HEK293 (cell line): Measurements from ENCODE around the gene BTBD9.

Experiments used
- CTCF ChIA-PET: fragments of 350-600 bp; formaldehyde crosslinking; extraction: SDS; loops from one replicate; lab custom pipeline; 2021; ENCODE audit warnings: antibody characterized with exemption; lab: Yijun Ruan, JAX
- POLR2A ChIA-PET: fragments of 300-600 bp; formaldehyde crosslinking; extraction: SDS; loops from one replicate; lab custom pipeline; 2020; ENCODE audit warnings: antibody characterized with exemption, inconsistent platforms; lab: Yijun Ruan, JAX
- H3K27ac ChIP-seq: fragments of 200-500 bp; sonication (Bioruptor generic); 2 replicates; pipeline ENCODE4 v1.5.1; 2014; ENCODE audit warnings: low read depth, low read length, control low read depth, inconsistent platforms; ENCODE audit errors: extremely low read depth
- H3K36me3 ChIP-seq, 2 experiments: fragments of 200-500 bp in 1 of 2; sonication (Bioruptor generic) in 1 of 2; 1 replicate in 1 of 2; 2 replicates in 1 of 2; pipeline ENCODE4 v1.5.1; 2014 to 2017; ENCODE audit warnings: inconsistent platforms in 2 of 2, low read length in 2 of 2; ENCODE audit not compliant: control insufficient read depth in 2 of 2, insufficient read depth in 1 of 2
- H3K4me1 ChIP-seq: fragments of 200-500 bp; sonication (Bioruptor generic); 2 replicates; pipeline ENCODE4 v1.5.1; 2014; ENCODE audit warnings: mild to moderate bottlenecking, low read length, inconsistent platforms; ENCODE audit not compliant: control insufficient read depth, insufficient read depth
- H3K4me3 ChIP-seq: 2 replicates; pipeline ENCODE4 v1.5.1; 2011; ENCODE audit warnings: low read depth, mild to moderate bottlenecking, control low read depth, low read length, moderate library complexity
- H3K9me3 ChIP-seq: fragments of 200-500 bp; sonication (Bioruptor generic); 2 replicates; pipeline ENCODE4 v1.5.1; 2014; ENCODE audit warnings: low read depth, low read length, inconsistent platforms; ENCODE audit not compliant: control insufficient read depth, insufficient read depth
- BCL11B ChIP-seq: fragments of 450-650 bp; formaldehyde crosslinking; IDR thresholded peaks from 2 replicates; pipeline ENCODE4 v1.5.1; 2016; ENCODE audit warnings: low read depth, missing biosample characterization, missing genetic modification characterization
- CTCF ChIP-seq: fragments of 450-650 bp; formaldehyde crosslinking; IDR thresholded peaks from 2 replicates; pipeline ENCODE4 v1.5.1; 2016; ENCODE audit warnings: missing biosample characterization, missing genetic modification characterization
- EGR2 ChIP-seq: fragments of 450-650 bp; formaldehyde crosslinking; IDR thresholded peaks from 2 replicates; pipeline ENCODE4 v1.5.1; 2016; ENCODE audit warnings: low read depth, missing biosample characterization, missing genetic modification characterization
- GLI4 ChIP-seq: fragments of 450-650 bp; formaldehyde crosslinking; IDR thresholded peaks from 2 replicates; pipeline ENCODE4 v1.5.1; 2016; ENCODE audit warnings: missing biosample characterization, missing genetic modification characterization
- KLF7 ChIP-seq: fragments of 450-650 bp; formaldehyde crosslinking; IDR thresholded peaks from 2 replicates; pipeline ENCODE4 v1.5.1; 2016; ENCODE audit warnings: missing biosample characterization, missing genetic modification characterization, borderline replicate concordance
- MEIS1 ChIP-seq: sonication (generic); formaldehyde crosslinking; IDR thresholded peaks from 2 replicates; pipeline ENCODE4 v1.8.1; 2022; ENCODE audit warnings: missing genetic modification reagents, mild to moderate bottlenecking, borderline replicate concordance
- ZFP37 ChIP-seq: fragments of 450-650 bp; formaldehyde crosslinking; IDR thresholded peaks from 2 replicates; pipeline ENCODE4 v1.5.1; 2016; ENCODE audit warnings: missing biosample characterization, missing genetic modification characterization
- ZNF121 ChIP-seq: fragments of 450-650 bp; formaldehyde crosslinking; IDR thresholded peaks from 2 replicates; pipeline ENCODE4 v1.5.1; 2016; ENCODE audit warnings: missing biosample characterization, missing genetic modification characterization
- ZNF146 ChIP-seq: fragments of 450-650 bp; formaldehyde crosslinking; IDR thresholded peaks from 2 replicates; pipeline ENCODE4 v1.5.1; 2016; ENCODE audit warnings: missing biosample characterization, missing genetic modification characterization
- ZNF19 ChIP-seq: fragments of 450-650 bp; formaldehyde crosslinking; IDR thresholded peaks from 2 replicates; pipeline ENCODE4; 2016; ENCODE audit warnings: missing biosample characterization, missing genetic modification characterization, low read depth
- ZNF221 ChIP-seq: fragments of 450-650 bp; formaldehyde crosslinking; IDR thresholded peaks from 2 replicates; pipeline ENCODE4 v1.5.1; 2017; ENCODE audit warnings: missing biosample characterization, missing genetic modification characterization, borderline replicate concordance
- ZNF354C ChIP-seq: fragments of 450-650 bp; formaldehyde crosslinking; IDR thresholded peaks from 2 replicates; pipeline ENCODE4 v1.5.1; 2016; ENCODE audit warnings: missing biosample characterization, missing genetic modification characterization, low read depth, borderline replicate concordance
- ZNF518A ChIP-seq: fragments of 450-650 bp; formaldehyde crosslinking; conservative IDR thresholded peaks from 2 replicates; pipeline ENCODE4 v1.5.1; 2016; ENCODE audit warnings: low read depth, missing biosample characterization, missing genetic modification characterization
- ZNF521 ChIP-seq: fragments of 450-650 bp; formaldehyde crosslinking; IDR thresholded peaks from 2 replicates; pipeline ENCODE4 v1.5.1; 2017; ENCODE audit warnings: missing biosample characterization, mild to moderate bottlenecking, missing genetic modification characterization
- ZNF548 ChIP-seq: fragments of 450-650 bp; formaldehyde crosslinking; IDR thresholded peaks from 2 replicates; pipeline ENCODE4 v1.5.1; 2016; ENCODE audit warnings: missing biosample characterization, missing genetic modification characterization
- ZNF555 ChIP-seq: fragments of 450-650 bp; formaldehyde crosslinking; conservative IDR thresholded peaks from 2 replicates; pipeline ENCODE4 v1.5.1; 2017; ENCODE audit warnings: missing biosample characterization, mild to moderate bottlenecking, missing genetic modification characterization, inconsistent platforms
- ZNF626 ChIP-seq: fragments of 450-650 bp; sonication (Bioruptor Pico); formaldehyde crosslinking; IDR thresholded peaks from 2 replicates; pipeline ENCODE4 v1.5.1; 2018; ENCODE audit warnings: missing biosample characterization, missing genetic modification characterization, inconsistent platforms
- ZNF791 ChIP-seq: fragments of 450-650 bp; formaldehyde crosslinking; IDR thresholded peaks from 2 replicates; pipeline ENCODE4 v1.5.1; 2016; ENCODE audit warnings: missing biosample characterization, missing genetic modification characterization
- TF ChIP-seq, protein P1 (sequence below): fragments of 450-650 bp; formaldehyde crosslinking; IDR thresholded peaks from 2 replicates; pipeline ENCODE4 v1.5.1; 2016; ENCODE audit warnings: missing biosample characterization, missing genetic modification characterization

Gene BTBD9

DNA sequence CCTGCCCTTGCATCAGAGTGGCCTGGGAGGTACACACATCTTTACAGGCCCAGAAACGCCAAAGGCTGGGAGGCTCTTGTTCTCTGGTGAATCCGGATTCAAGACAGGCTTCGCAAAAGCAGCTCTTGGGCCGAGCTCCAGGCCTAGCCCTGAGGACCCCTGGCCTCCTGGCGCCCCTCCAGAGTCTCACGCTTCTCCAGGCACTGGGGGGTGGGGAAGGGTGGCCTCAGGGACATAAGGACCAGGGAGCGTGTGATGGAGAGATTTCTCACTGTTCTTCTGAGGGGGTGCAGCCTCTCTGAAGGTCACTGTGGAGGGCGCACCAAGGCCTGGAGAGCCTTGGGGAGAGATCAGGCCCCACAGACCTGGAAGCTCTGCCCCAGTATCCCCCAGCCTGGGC, 471.0 kb downstream of the BTBD9 start (continued):
- TF ChIP-seq CTCF (tag by site-specific recombination) = no peak
- no peak for TF ChIP-seq ZNF521
- no peak for TF ChIP-seq ZNF555
- TF ChIP-seq, all 188 proteins: peak for 0

DNA sequence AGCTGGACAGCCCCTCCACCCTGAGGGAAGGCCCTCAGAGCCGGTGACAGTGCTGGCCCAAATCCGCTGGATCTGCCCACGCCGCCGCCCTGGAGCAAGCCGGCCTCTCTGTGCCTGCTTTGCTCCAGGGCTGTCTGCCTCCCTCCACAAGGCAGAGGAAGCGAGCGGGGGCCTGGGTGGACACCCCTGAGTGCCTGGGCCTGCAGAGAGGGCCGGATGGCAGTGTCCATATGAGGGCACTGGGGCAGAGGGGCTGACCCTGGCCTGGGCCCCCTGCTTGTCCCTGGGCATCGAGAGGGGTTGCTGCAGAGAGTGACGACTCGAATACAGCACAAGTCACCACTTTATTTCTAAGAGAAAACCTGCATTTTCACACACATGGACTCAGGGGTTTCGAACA, 471.6 kb downstream of the BTBD9 start:
- Histone ChIP-seq H3K9me3 (no peaks in the 10 kb centered on the region), H3K4me3 (no peak overlapping the region), H3K36me3 (no peaks in the 10 kb centered on the region), H3K27ac (no peak overlapping the region), H3K4me1 (no peaks in the 10 kb centered on the region)
- TF ChIP-seq MEIS1 (CRISPR knock-in tag) (no peak), ZNF548 (no peak), ZNF626 (tag by site-specific recombination) (no peak), EGR2 (tag by site-specific recombination) (no peak), GLI4 (tag by site-specific recombination) (no peak)
- POLR2A ChIA-PET = no interaction called here
- CTCF ChIA-PET = interaction anchor here (0.8 kb wide), 1 partner anchor 9 kb away, joined by 3 read pairs; no protein-coding TSS in a partner anchor

DNA sequence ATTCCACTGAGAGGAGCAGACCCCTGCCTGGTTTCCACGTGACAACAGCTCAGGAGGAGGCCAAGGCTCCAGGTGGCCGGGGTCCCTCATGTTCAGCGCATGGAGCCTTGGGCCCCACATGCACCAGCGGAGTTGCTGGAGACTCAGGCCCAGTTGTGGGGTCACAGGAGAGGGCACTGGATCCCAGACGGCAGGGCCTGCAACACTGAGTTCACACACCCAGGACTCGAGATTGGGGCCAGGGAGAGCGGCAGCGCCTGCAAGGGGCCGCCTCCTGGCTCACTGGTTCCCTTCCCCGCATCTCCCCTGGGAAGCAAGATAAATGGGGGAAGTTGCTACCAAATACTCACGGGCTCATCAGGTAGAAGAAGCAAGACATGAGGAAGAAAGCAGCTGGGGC, 472.1 kb downstream of the BTBD9 start:
- no peak overlapping the region for H3K27ac ChIP-seq
- H3K9me3 ChIP-seq = no peaks in the 10 kb centered on the region
- TF ChIP-seq ZNF518A (tag by site-specific recombination) (no peak), KLF7 (tag by site-specific recombination) (no peak), ZNF121 (tag by site-specific recombination) (no peak), ZNF19 (tag by site-specific recombination) (no peak), ZNF791 (no peak), ZNF354C (tag by site-specific recombination) (no peak), ZFP37 (no peak), ZNF146 (tag by site-specific recombination) (no peak), BCL11B (tag by site-specific recombination) (no peak), ZNF221 (tag by site-specific recombination) (no peak)
- TF ChIP-seq, protein P1, sequence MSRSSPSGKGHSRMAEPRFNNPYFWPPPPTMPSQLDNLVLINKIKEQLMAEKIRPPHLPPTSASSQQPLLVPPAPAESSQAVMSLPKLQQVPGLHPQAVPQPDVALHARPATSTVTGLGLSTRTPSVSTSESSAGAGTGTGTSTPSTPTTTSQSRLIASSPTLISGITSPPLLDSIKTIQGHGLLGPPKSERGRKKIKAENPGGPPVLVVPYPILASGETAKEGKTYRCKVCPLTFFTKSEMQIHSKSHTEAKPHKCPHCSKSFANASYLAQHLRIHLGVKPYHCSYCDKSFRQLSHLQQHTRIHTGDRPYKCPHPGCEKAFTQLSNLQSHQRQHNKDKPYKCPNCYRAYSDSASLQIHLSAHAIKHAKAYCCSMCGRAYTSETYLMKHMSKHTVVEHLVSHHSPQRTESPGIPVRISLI = no peak
- H3K4me3 ChIP-seq = no peak overlapping the region
- no peaks in the 10 kb centered on the region for H3K36me3 ChIP-seq
- ChIA-PET POLR2A (no interaction called here), CTCF (interaction anchor here (0.8 kb wide), 1 partner anchor 9 kb away, joined by 3 read pairs; no protein-coding TSS in a partner anchor)
- H3K4me1 ChIP-seq = no peaks in the 10 kb centered on the region
